IPS-15b (cell line): ENCODE measurements around the gene RELL1.

ENCODE experiments used
- H3K27me3 ChIP-seq: one replicate; pipeline ENCODE4 v1.6.1; 2013; ENCODE audit warnings: low read length; ENCODE audit not compliant: control insufficient read depth, insufficient read depth
- H3K36me3 ChIP-seq: one replicate; pipeline ENCODE4 v1.6.1; 2013; ENCODE audit warnings: low read length; ENCODE audit not compliant: control insufficient read depth, insufficient read depth
- H3K4me1 ChIP-seq: one replicate; pipeline ENCODE4 v1.6.1; 2013; ENCODE audit warnings: mild to moderate bottlenecking, low read length; ENCODE audit not compliant: control insufficient read depth, insufficient read depth
- H3K4me3 ChIP-seq: one replicate; pipeline ENCODE4 v1.5.1; 2013; ENCODE audit warnings: low read depth, low read length
- H3K9ac ChIP-seq: one replicate; pipeline ENCODE4 v1.6.1; 2013; ENCODE audit warnings: low read depth, mild to moderate bottlenecking, low read length
- H3K9me3 ChIP-seq: one replicate; pipeline ENCODE4 v1.6.1; 2013; ENCODE audit warnings: mild to moderate bottlenecking, low read length; ENCODE audit not compliant: control insufficient read depth, insufficient read depth

Gene RELL1

DNA sequence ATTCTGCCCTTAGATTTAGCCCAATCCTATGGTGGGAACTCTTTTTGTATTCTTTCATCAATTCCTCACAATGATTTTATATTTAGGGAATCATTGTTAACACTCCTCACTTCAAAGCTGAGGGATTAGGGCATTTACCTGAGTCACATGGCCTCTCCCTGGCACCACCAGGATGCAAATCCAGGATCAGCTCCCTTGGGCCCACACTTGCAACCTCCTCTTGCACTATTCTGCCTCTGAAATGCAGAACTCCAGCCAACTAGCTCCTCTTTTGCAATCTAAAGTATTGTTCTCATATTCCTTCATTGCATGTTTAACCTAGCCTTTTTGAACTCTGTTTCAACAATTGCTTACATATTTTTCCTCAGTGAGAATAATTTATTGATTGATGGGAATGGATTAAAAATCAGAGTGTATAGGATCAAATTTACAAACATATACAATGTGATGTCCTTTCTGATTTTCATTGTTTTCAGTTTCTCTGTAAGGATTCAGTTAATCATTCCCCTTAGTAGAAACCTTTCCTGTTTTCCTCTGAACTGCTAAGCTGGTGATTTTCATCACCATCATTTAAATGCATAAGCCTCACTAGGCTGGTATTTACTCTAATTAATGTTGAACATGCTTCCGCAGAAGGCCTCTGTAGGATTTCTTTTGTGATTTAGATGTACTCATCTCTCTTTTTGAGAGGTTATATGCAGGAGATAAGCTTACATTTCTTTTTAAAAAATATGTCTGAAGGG lies 3.3 kb upstream of the RELL1 start:
- H3K27me3 ChIP-seq = peaks cover 18% of the 10 kb centered on the region
- H3K4me1 ChIP-seq = peaks cover 11% of the 10 kb centered on the region
- no peaks in the 10 kb centered on the region for H3K9me3 ChIP-seq
- H3K4me3 ChIP-seq = no peak overlapping the region
- H3K36me3 ChIP-seq = no peaks in the 10 kb centered on the region
- no peak overlapping the region for H3K9ac ChIP-seq

DNA sequence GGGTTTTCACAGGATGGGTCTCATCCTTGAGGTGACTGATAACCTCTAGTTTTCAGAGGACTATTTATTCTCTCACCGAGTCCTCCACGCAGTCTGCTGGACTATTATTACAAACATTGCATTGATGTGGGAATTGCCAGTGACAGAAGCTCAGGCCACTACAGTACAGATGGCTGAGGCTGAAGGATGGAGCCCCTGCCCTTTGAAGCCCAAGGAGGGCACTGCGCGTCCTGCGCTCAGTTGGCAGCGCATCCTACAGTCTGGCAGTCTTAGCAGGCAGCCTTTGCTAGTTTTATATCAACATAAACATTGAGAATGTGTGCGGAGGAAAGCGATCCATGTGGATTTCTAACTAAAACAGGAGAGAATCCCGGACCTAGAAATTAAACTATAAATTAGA lies 1.5 kb upstream of the RELL1 start:
- Histone ChIP-seq H3K4me3 (no peak overlapping the region), H3K36me3 (no peaks in the 10 kb centered on the region), H3K4me1 (peaks cover 11% of the 10 kb centered on the region), H3K9me3 (no peaks in the 10 kb centered on the region), H3K9ac (no peak overlapping the region), H3K27me3 (peaks cover 20% of the 10 kb centered on the region)

DNA sequence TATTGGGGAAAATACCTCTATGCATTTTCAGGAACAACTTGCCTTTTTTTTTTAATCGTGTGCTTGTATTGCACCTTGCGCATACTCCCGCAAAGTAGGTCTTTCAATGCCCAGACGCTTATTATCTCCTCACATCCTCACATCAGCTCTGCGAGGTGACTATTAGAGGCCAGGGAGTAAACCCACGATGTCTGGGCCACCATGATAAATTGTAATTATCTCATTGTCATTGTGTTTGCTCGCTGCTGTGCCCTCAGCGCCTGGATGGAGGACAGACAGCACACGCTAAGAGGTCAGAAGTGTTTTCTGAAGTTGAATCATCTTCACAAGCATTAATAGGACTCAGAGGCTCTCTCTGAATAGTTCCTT lies 1.0 kb upstream of the RELL1 start:
- Histone ChIP-seq H3K4me1 (peaks cover 11% of the 10 kb centered on the region), H3K36me3 (no peaks in the 10 kb centered on the region), H3K9me3 (no peaks in the 10 kb centered on the region), H3K27me3 (peaks cover 20% of the 10 kb centered on the region), H3K9ac (no peak overlapping the region), H3K4me3 (peak overlapping the region; percentile 82)

DNA sequence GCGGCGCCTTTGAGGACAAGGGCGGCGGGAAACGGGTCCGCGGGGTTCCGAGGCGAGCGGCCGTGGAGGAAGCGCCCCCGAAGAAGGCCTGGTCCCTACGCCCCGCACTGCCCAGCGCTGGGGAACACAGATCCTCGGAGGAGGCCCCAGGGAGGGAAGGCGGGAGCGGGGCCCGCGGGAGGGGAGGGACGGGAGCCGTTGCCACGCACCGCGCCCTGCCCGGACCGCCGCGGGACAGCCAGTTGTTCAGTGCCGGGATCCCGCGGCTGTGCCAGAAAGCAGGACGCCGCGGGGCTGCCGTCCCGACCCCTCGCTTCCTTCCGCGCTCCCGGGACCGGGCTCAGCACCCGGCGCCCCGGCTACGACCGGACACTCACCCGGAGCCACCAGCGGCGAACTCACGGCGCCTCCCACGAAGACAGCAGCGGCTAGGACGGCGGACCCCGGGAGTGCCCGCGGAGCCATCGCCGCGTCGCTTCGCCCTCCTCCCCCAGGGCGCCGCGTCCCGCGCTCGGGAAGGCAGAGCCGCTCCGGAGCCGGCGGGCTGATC lies 278 bp downstream of the RELL1 start:
- peaks cover 20% of the 10 kb centered on the region for H3K27me3 ChIP-seq
- H3K9me3 ChIP-seq = no peaks in the 10 kb centered on the region
- peak overlapping the region; percentile 27 for H3K9ac ChIP-seq
- H3K4me3 ChIP-seq = peak overlapping the region; percentile 69
- peaks cover 11% of the 10 kb centered on the region for H3K4me1 ChIP-seq
- H3K36me3 ChIP-seq = no peaks in the 10 kb centered on the region

DNA sequence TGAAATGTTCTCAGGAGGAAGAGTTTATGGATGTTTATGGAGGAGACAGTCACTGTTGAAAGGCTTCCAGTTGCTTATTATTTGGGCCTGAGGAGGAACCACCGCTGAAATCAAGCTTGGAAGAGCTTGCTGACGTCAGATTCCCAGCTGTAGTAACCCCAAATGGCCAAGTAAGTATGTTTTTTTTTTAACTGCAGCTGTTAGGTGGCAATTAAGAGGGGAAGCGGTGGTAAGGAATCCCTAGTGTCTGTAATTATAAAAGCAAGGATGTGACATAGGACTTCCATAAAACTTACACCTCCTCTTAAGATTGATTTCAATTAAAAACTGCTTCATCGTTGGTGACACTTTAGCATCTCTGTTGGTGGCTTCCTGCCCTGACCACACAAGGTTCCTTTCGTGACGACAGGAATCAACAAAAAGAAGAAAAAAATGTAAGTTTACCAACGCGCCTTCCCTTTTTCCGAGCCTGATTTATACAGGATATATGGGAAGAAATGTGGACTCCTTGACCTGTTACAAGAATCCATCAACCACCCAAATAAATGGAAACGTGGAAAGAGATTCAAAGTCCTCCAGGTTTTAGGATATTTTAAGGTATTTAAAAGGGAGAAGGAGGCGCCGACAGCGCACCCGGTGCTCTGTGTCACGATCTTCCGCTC lies 884 bp downstream of the RELL1 start:
- H3K9me3 ChIP-seq = no peaks in the 10 kb centered on the region
- H3K9ac ChIP-seq = peak overlapping the region; percentile 27
- no peaks in the 10 kb centered on the region for H3K36me3 ChIP-seq
- H3K27me3 ChIP-seq = peaks cover 20% of the 10 kb centered on the region
- peaks cover 11% of the 10 kb centered on the region for H3K4me1 ChIP-seq
- peak overlapping the region; percentile 69 for H3K4me3 ChIP-seq

DNA sequence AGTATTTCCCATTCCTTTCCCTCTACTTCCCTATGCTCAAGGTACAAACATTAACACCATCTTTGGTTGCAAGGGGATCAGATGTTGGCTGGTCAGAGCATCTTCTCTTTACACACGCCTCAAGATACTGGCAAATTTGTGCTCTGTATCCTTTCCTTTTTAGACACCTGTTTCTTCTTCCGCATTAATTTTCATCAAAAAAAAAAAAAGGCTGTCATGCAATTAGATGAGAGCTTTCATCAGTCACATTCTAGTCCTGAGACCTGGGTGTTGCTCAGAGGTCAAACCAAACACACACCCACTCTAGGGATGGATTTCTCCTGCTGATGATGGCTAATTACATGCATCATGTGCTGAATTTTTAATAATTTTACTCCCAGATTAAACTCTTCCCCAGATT lies 2.0 kb downstream of the RELL1 start:
- Histone ChIP-seq H3K4me1 (peaks cover 6% of the 10 kb centered on the region), H3K9ac (no peak overlapping the region), H3K36me3 (no peaks in the 10 kb centered on the region), H3K4me3 (no peak overlapping the region), H3K9me3 (no peaks in the 10 kb centered on the region), H3K27me3 (peaks cover 20% of the 10 kb centered on the region)

DNA sequence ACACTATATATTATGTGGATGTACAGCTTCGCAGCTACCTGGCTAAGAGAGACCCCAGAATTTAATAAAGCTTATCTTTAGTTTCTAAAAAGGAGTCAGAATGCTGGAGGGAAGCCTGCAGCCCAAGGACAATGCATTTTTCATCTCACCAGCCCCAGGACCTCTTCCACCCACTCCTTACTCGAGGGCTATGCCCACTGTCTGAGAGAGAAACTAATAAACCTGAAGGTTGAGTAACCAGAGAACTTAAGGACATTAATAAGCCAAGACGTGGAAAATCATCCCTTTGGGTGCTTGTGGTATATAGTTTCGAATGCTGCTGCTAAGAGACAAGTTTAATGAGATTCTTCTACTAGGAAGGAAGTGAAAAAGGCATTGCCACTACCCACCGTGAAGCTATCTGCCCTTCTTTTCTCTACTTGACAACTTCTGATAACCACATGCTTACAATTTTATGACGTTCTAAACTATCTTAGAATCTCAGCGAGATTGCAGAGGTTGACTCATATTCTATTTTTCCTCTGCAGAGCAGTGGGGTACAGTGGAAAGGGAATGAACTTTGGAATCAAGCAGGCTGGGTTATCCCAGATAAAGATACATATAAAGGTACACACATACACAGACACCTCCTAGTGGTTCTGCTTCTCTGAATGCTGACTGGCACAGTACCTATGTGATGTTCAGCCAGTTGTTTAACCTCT lies 3.3 kb downstream of the RELL1 start:
- no peak overlapping the region for H3K9ac ChIP-seq
- H3K4me3 ChIP-seq = no peak overlapping the region

DNA sequence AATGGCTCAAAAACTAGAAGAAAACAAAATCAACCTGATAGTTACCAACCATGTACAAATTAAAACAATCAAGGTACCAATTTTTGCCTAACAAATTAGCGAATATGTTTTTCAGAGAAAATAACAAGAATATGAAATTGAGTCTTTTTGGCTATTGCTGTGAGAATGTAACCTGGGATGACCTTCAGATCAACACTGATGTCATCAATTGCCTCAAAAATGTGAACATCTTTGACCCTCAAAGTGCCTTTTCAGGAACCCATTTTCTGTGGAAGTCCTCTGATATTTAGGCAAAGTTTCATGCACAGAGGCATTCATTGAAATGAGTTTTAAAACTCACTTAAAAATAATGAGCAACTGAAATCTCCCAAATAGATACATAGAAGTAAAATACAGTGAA lies 6.1 kb downstream of the RELL1 start:
- H3K9me3 ChIP-seq = no peaks in the 10 kb centered on the region
- no peaks in the 10 kb centered on the region for H3K4me1 ChIP-seq
- no peak overlapping the region for H3K9ac ChIP-seq
- H3K4me3 ChIP-seq = no peak overlapping the region
- peaks cover 5% of the 10 kb centered on the region for H3K27me3 ChIP-seq
- no peaks in the 10 kb centered on the region for H3K36me3 ChIP-seq

More for the DNA sequence above, 3.3 kb downstream of the RELL1 start:
- no peaks in the 10 kb centered on the region for H3K36me3 ChIP-seq
- no peaks in the 10 kb centered on the region for H3K9me3 ChIP-seq
- peaks cover 6% of the 10 kb centered on the region for H3K4me1 ChIP-seq
- H3K27me3 ChIP-seq = peaks cover 18% of the 10 kb centered on the region

DNA sequence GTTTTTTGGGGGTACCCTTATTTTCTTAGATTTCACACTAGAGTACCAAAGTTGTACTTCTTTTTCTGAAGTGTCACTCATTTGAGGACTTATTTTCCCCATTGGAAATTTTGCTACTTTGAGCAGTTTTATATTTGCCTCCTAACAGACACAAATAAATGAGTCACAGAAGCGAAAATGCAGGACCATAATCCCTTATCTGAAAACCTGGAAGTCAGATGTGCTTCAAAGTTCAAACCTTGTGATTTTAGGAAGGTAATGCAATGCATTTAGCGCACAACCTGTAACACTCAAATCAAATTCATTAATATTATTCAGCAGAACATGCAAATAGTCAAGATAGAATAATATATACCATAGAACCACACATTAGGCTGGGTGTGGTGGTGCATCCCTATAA lies 6.9 kb downstream of the RELL1 start:
- peaks cover under 1% of the 10 kb centered on the region for H3K27me3 ChIP-seq
- no peak overlapping the region for H3K9ac ChIP-seq
- no peak overlapping the region for H3K4me3 ChIP-seq
- H3K36me3 ChIP-seq = no peaks in the 10 kb centered on the region
- H3K9me3 ChIP-seq = no peaks in the 10 kb centered on the region
- no peaks in the 10 kb centered on the region for H3K4me1 ChIP-seq

DNA sequence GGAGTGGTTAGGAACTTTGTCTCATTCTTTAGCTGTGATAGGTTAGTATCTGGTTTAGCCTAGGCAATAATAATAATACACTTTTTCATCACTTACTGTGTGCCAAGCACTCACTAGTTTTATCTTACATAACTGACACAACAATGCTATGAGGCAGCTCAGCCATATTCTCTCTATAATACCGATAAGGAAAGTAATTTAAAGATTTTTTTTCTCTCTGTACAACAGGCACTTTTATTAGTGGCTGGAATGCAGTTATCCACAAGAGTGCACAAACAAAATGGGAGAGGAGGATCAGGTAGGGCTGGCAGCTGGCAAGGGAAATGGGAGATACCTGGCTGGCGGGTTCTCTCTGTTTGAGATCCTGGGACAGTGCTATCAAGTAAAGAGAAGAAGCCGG lies 7.6 kb downstream of the RELL1 start:
- Histone ChIP-seq H3K36me3 (no peaks in the 10 kb centered on the region), H3K9me3 (no peaks in the 10 kb centered on the region), H3K9ac (no peak overlapping the region), H3K4me3 (no peak overlapping the region), H3K27me3 (no peaks in the 10 kb centered on the region), H3K4me1 (no peaks in the 10 kb centered on the region)

DNA sequence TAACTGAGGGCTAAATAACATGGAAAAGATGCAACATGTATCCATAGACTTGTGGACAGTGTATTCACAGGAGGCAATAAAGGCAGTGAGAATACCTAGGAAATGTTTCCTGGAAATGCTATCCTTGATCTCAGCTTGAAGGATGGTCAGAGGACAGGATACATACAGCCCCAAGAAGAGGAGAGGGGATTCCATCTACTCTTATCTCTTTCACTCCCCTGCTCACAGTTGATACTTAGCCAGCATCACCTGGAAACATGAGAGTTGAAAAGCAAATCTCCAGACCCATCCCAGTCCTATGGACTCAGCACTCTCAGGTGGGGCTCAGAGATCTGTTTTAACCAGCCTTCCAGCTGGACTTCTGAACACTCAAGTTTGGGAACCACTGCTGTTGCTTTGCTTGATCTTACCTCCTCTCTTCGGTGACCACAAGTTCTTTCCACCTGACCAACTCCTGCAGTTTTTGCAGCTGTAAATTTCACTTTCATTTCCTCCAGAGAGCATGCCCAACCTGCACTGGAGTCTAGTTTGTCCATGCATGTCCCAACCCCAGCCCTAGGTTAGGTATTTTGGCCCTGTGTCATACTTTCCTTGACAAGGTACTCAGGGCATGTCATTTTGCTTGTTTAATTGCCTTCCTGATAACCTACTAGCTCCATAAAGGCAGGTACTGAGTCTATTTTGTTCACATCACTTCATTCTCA lies 10.4 kb downstream of the RELL1 start:
- no peaks in the 10 kb centered on the region for H3K4me1 ChIP-seq
- H3K27me3 ChIP-seq = no peaks in the 10 kb centered on the region
- H3K36me3 ChIP-seq = no peaks in the 10 kb centered on the region
- no peaks in the 10 kb centered on the region for H3K9me3 ChIP-seq
- H3K9ac ChIP-seq = no peak overlapping the region
- H3K4me3 ChIP-seq = no peak overlapping the region
